GM23338 (cell line): Measurements from ENCODE around the gene ZNF385B. TPM values are rescaled to one million over a fixed set of nuclear protein-coding genes. Genes with fewer than 3 reads are reported as not detected.

Source experiments
- ATAC-seq: fragments of 200-7000 bp; cut with Tn5 transposase; 3 replicates; pipeline ENCODE4 v1.9.1; 2020
- DNase-seq: peaks from one replicate; pipeline ENCODE4 v3.0.0-alpha.2; 2015; ENCODE audit warnings: low spot score
- H2AFZ ChIP-seq: fragments of 200-600 bp; sonication (generic); 2 replicates; pipeline ENCODE4 v1.8.0; 2016; ENCODE audit warnings: antibody characterized with exemption, mild to moderate bottlenecking, moderate library complexity
- H3F3A ChIP-seq: fragments of 200-600 bp; sonication (generic); replicated peaks from 2 replicates; pipeline ENCODE4 v1.8.0; 2017; ENCODE audit warnings: antibody characterized with exemption, mixed run types, low read depth
- H3K27ac ChIP-seq: fragments of 200-600 bp; sonication (generic); 2 replicates; pipeline ENCODE4 v1.6.1; 2016; ENCODE audit warnings: low read depth
- H3K27me3 ChIP-seq: fragments of 200-600 bp; sonication (generic); 2 replicates; pipeline ENCODE4 v1.8.0; 2016; ENCODE audit warnings: mild to moderate bottlenecking, mixed run types, moderate library complexity; ENCODE audit not compliant: insufficient read depth
- H3K36me3 ChIP-seq: fragments of 200-600 bp; sonication (generic); 2 replicates; pipeline ENCODE4 v1.8.0; 2016; ENCODE audit warnings: mild to moderate bottlenecking; ENCODE audit not compliant: insufficient read depth
- H3K4me1 ChIP-seq: fragments of 200-600 bp; sonication (generic); 2 replicates; pipeline ENCODE4 v1.8.0; 2016; ENCODE audit warnings: mild to moderate bottlenecking, moderate library complexity; ENCODE audit not compliant: insufficient read depth
- H3K4me2 ChIP-seq: fragments of 200-600 bp; sonication (generic); 2 replicates; pipeline ENCODE4 v1.7.1; 2017; ENCODE audit warnings: mixed run types
- H3K4me3 ChIP-seq: fragments of 200-600 bp; sonication (generic); 2 replicates; pipeline ENCODE4 v1.6.1; 2016; ENCODE audit warnings: mixed run types
- H3K79me2 ChIP-seq: fragments of 200-600 bp; sonication (generic); replicated peaks from 2 replicates; pipeline ENCODE4 v1.8.0; 2017; ENCODE audit warnings: mild to moderate bottlenecking; ENCODE audit not compliant: insufficient read depth
- H3K9me2 ChIP-seq: fragments of 200-600 bp; sonication (generic); 2 replicates; pipeline ENCODE4 v1.8.0; 2017; ENCODE audit not compliant: insufficient read depth
- H4K20me1 ChIP-seq: fragments of 200-600 bp; sonication (generic); replicated peaks from 2 replicates; pipeline ENCODE4 v1.8.0; 2017; ENCODE audit warnings: mild to moderate bottlenecking; ENCODE audit not compliant: insufficient read depth
- H3K27ac Mint-ChIP-seq: 2 replicates; pipeline ENCODE4 v1.8.0; 2020; ENCODE audit warnings: inconsistent platforms, mild to moderate bottlenecking, moderate library complexity, mixed read lengths
- H3K27me3 Mint-ChIP-seq: 3 replicates; pipeline ENCODE4 v1.8.0; 2022; ENCODE audit warnings: low read depth, mild to moderate bottlenecking, moderate library complexity, mixed read lengths, inconsistent platforms; ENCODE audit not compliant: insufficient read depth, poor library complexity
- H3K36me3 Mint-ChIP-seq: 3 replicates; pipeline ENCODE4 v1.8.0; 2021; ENCODE audit warnings: low read depth, mild to moderate bottlenecking, inconsistent platforms, moderate library complexity, mixed read lengths
- H3K4me1 Mint-ChIP-seq: 3 replicates; pipeline ENCODE4 v1.8.0; 2020; ENCODE audit warnings: mild to moderate bottlenecking, inconsistent platforms, mixed read lengths
- H3K4me3 Mint-ChIP-seq: 3 replicates; pipeline ENCODE4 v1.8.0; 2021; ENCODE audit warnings: moderate library complexity, mild to moderate bottlenecking, inconsistent platforms, mixed read lengths
- H3K9me3 Mint-ChIP-seq: 3 replicates; pipeline ENCODE4 v1.8.0; 2020; ENCODE audit warnings: moderate library complexity, mild to moderate bottlenecking, inconsistent platforms, mixed read lengths
- CREB1 ChIP-seq: fragments of 250-450 bp; sonication (Bioruptor Pico); IDR thresholded peaks from 2 replicates; pipeline ENCODE4 v1.5.0; 2020; ENCODE audit warnings: low read depth, mild to moderate bottlenecking, moderate library complexity
- CTCF ChIP-seq, 2 experiments: fragments of 200-600 bp in 1 of 2; sonication (generic) in 1 of 2; conservative IDR thresholded peaks; 2 replicates each; pipeline versions ENCODE4 v1.5.1 to v1.6.1; 2016 to 2017; ENCODE audit warnings: antibody characterized with exemption in 2 of 2, low read depth in 2 of 2, mild to moderate bottlenecking in 2 of 2, moderate library complexity in 1 of 2
- ETS1 ChIP-seq: IDR thresholded peaks from 2 replicates; pipeline ENCODE4 v1.6.1; 2016; ENCODE audit warnings: antibody characterized with exemption
- EZH2phosphoT487 ChIP-seq: fragments of 200-600 bp; sonication (generic); IDR thresholded peaks from one replicate; pipeline ENCODE4 v1.8.1; 2018; ENCODE audit warnings: antibody characterized with exemption; ENCODE audit not compliant: unreplicated experiment
- JUNB ChIP-seq: IDR thresholded peaks from one replicate; pipeline ENCODE4 v1.6.1; 2016; ENCODE audit warnings: antibody characterized with exemption; ENCODE audit not compliant: unreplicated experiment
- NANOG ChIP-seq: IDR thresholded peaks from 2 replicates; pipeline ENCODE4 v1.6.1; 2016; ENCODE audit warnings: antibody characterized with exemption, borderline replicate concordance
- POLR2AphosphoS5 ChIP-seq: IDR thresholded peaks from 2 replicates; pipeline ENCODE4 v1.6.1; 2016; ENCODE audit warnings: antibody characterized with exemption, low read depth
- REST ChIP-seq: IDR thresholded peaks from one replicate; pipeline ENCODE4 v1.6.1; 2018; ENCODE audit warnings: antibody characterized with exemption; ENCODE audit not compliant: unreplicated experiment
- STAT1 ChIP-seq: IDR thresholded peaks from one replicate; pipeline ENCODE4 v1.6.1; 2016; ENCODE audit warnings: antibody characterized with exemption; ENCODE audit not compliant: unreplicated experiment
- ZNF114 ChIP-seq: fragments of 250-450 bp; sonication (Bioruptor Pico); IDR thresholded peaks from 2 replicates; pipeline ENCODE4 v1.5.0; 2020; ENCODE audit warnings: mild to moderate bottlenecking, moderate library complexity
- ZNF331 ChIP-seq: fragments of 250-450 bp; sonication (Bioruptor Pico); IDR thresholded peaks from 2 replicates; pipeline ENCODE4 v1.5.0; 2020; ENCODE audit warnings: low read depth, mild to moderate bottlenecking, moderate library complexity
- ZNF462 ChIP-seq: fragments of 250-450 bp; sonication (Bioruptor Pico); IDR thresholded peaks from 2 replicates; pipeline ENCODE4 v1.5.0; 2020; ENCODE audit warnings: mild to moderate bottlenecking, moderate library complexity
- polyA plus RNA-seq: library from polyadenylated mRNA; unstranded; fragments of >200 nt; fragmentation: Nextera tagmentation; extraction: Ambion mirVana; gene quantifications from 2 replicates; pipeline ENCODE4 v1.2.1, GENCODE V29; 2016
- total RNA-seq: library from RNA; depleted of rRNA; stranded (reverse); fragments of >200 nt; shearing (Covaris generic); gene quantifications from 2 replicates; pipeline ENCODE4 v1.2.3, GENCODE V29; 2014

Gene ZNF385B
- total and polyA plus RNA-seq, 2 experiments from 2014 or later: 1.5 to 4.6 TPM

- TF ChIP-seq CTCF (conservative IDR thresholded peaks at IDR 0.05; ENCODE audit: low read depth in 2 of 2): no peak
- TF ChIP-seq ETS1: no peak
- no peak for TF ChIP-seq JUNB
- TF ChIP-seq EZH2phosphoT487: no peak
- TF ChIP-seq POLR2AphosphoS5: no peak
- TF ChIP-seq CREB1 (CRISPR knock-in tag): no peak
- TF ChIP-seq STAT1: no peak
- TF ChIP-seq ZNF462 (CRISPR knock-in tag): no peak
- no peak for TF ChIP-seq REST
- no peak for TF ChIP-seq ZNF331 (CRISPR knock-in tag)
- TF ChIP-seq ZNF114 (CRISPR knock-in tag): no peak
- TF ChIP-seq NANOG: no peak
- no peak overlapping the region for H3K4me3 Mint-ChIP-seq
- Histone ChIP-seq H3K9me2 (no peaks in the 10 kb centered on the region), H3K27ac (no peak overlapping the region), H2AFZ (no peak overlapping the region), H3K36me3 (no peaks in the 10 kb centered on the region), H3K4me1 (peaks cover 2% of the 10 kb centered on the region; the same call in 1 of the 2 replicates), H3K79me2 (no peaks in the 10 kb centered on the region), H3F3A (no peaks in the 10 kb centered on the region), H3K4me3 (no peak overlapping the region), H3K4me2 (no peak overlapping the region), H4K20me1 (no peaks in the 10 kb centered on the region), H3K27me3 (no peaks in the 10 kb centered on the region)
- no peaks in the 10 kb centered on the region for H3K9me3 Mint-ChIP-seq
- H3K36me3 Mint-ChIP-seq: no peaks in the 10 kb centered on the region
- H3K27me3 Mint-ChIP-seq: no peaks in the 10 kb centered on the region
- H3K27ac Mint-ChIP-seq: no peak overlapping the region
- ATAC-seq (no peak), DNase-seq (no peak)
- H3K4me1 Mint-ChIP-seq: peaks cover 7% of the 10 kb centered on the region; the same call in 2 of the 3 replicates
Measured at GRCh38 chr2:179822540-179822939, 38.9 kb downstream of the ZNF385B start.
